Epithelial cell of proximal tubule (primary cell): ENCODE measurements around the gene PJA2. TPM values are rescaled to one million over a fixed set of nuclear protein-coding genes. Genes with fewer than 3 reads are reported as not detected.

ENCODE experiments used
- DNase-seq: peaks from one replicate; pipeline ENCODE4 v3.0.0-alpha.2; 2011; ENCODE audit warnings: low read depth
- H3K4me3 ChIP-seq: 2 replicates; pipeline ENCODE4 v1.5.1; 2011; ENCODE audit warnings: low read depth, mild to moderate bottlenecking, low read length
- CTCF ChIP-seq: conservative IDR thresholded peaks from 2 replicates; pipeline ENCODE4 v1.5.1; 2012; ENCODE audit warnings: low read depth, mild to moderate bottlenecking, low read length
- total RNA-seq: library from RNA; depleted of rRNA; stranded (reverse); fragments of >200 nt; gene quantifications from 2 replicates; pipeline ENCODE4 v1.2.3, GENCODE V29; 2015

The PJA2 gene
- total RNA-seq: 24.7 and 42.3 TPM in 2 replicates

GRCh38 chr5:109409844-109410388 lies at the start of gene PJA2:
Gene PJA2, minus strand, starts transcription at chr5:109409974. Its CDS starts 26,541 bp downstream, at chr5:109383433.
- TF ChIP-seq CTCF: peak; percentile 33
- H3K4me3 ChIP-seq: peak within 1 kb of the TSS; percentile 86
- peak; percentile 99 for DNase-seq

- TF ChIP-seq CTCF: no peak
- H3K4me3 ChIP-seq: no peak overlapping the region
- peak; percentile 96 for DNase-seq
Measured at GRCh38 chr5:109455598-109456096, 45.9 kb upstream of the PJA2 start.

- H3K4me3 ChIP-seq: no peak overlapping the region
- peak; percentile 12 for DNase-seq
Measured at GRCh38 chr5:109454731-109455505, 45.1 kb upstream of the PJA2 start.

GRCh38 chr5:109453251-109453650 lies 43.5 kb upstream of the PJA2 start:
- H3K4me3 ChIP-seq: no peak overlapping the region
- TF ChIP-seq CTCF: no peak
- peak; percentile 7 for DNase-seq

More at GRCh38 chr5:109454731-109455505, 45.1 kb upstream of the PJA2 start:
- no peak for TF ChIP-seq CTCF

- no peak for TF ChIP-seq CTCF
- H3K4me3 ChIP-seq: no peak overlapping the region
- no peak for DNase-seq
Measured at GRCh38 chr5:109452661-109453060, 42.9 kb upstream of the PJA2 start.

- no peak for TF ChIP-seq CTCF
- no peak overlapping the region for H3K4me3 ChIP-seq
- DNase-seq: no peak
Measured at GRCh38 chr5:109451146-109451545, 41.4 kb upstream of the PJA2 start.
